Fibroblast of lung (primary cell): ENCODE results near the gene LTF.

Source experiments
- CTCF ChIP-seq, 2 donors: IDR thresholded peaks in 1 of 2; conservative IDR thresholded peaks in 1 of 2; 1 replicate in 1 of 2; 2 replicates in 1 of 2; pipeline ENCODE4 v1.5.1; 2011 to 2012; ENCODE audit warnings: low read length in 2 of 2, control low read depth in 1 of 2, inconsistent platforms in 1 of 2, low read depth in 1 of 2, mild to moderate bottlenecking in 1 of 2
- EZH2 ChIP-seq: IDR thresholded peaks from 2 replicates; pipeline ENCODE4 v1.5.1; 2012; ENCODE audit warnings: low read length, control low read depth, mild to moderate bottlenecking; ENCODE audit errors: missing control alignments

GRCh38 chr3:46386205-46386604 lies 78.5 kb downstream of the LTF start:
- TF ChIP-seq CTCF (conservative IDR thresholded peaks at IDR 0.05 in 1 of 2, IDR thresholded peaks at IDR 0.05 in 1 of 2; ENCODE audit: low read depth in 1 of 2, low read length in 2 of 2) (no peak), EZH2 (no peak)
